Loucy (cell line): ENCODE results near the gene PHKA1.
A peak's percentile ranks its signal among the peaks of the same experiment; 100 is the strongest.

Experiments
- H2AFZ ChIP-seq: fragments of 200-600 bp; sonication (generic); 2 replicates; pipeline ENCODE4 v1.6.0; 2016; ENCODE audit warnings: antibody characterized with exemption, mild to moderate bottlenecking, low read length, moderate library complexity
- H3F3A ChIP-seq: fragments of 200-600 bp; 2 replicates; pipeline ENCODE4 v1.6.0; 2016; ENCODE audit warnings: antibody characterized with exemption, low read depth, mild to moderate bottlenecking
- H3K27me3 ChIP-seq: fragments of 200-600 bp; sonication (generic); 2 replicates; pipeline ENCODE4 v1.6.1; 2014; ENCODE audit warnings: low read length, mild to moderate bottlenecking; ENCODE audit not compliant: insufficient read depth, poor library complexity, severe bottlenecking
- H3K36me3 ChIP-seq: fragments of 200-600 bp; sonication (generic); 2 replicates; pipeline ENCODE4 v1.6.1; 2016; ENCODE audit warnings: low read length; ENCODE audit not compliant: insufficient read depth
- H3K4me1 ChIP-seq: fragments of 200-600 bp; sonication (generic); 2 replicates; pipeline ENCODE4 v1.5.1; 2014; ENCODE audit warnings: low read length, mild to moderate bottlenecking; ENCODE audit not compliant: insufficient read depth, poor library complexity, severe bottlenecking
- H3K4me2 ChIP-seq: fragments of 200-600 bp; sonication (generic); 2 replicates; pipeline ENCODE4 v1.6.0; 2014; ENCODE audit warnings: antibody characterized with exemption, low read length, low read depth, mild to moderate bottlenecking; ENCODE audit not compliant: poor library complexity, severe bottlenecking
- H3K4me3 ChIP-seq: fragments of 200-600 bp; sonication (generic); 2 replicates; pipeline ENCODE4 v1.5.1; 2014; ENCODE audit warnings: low read length, mild to moderate bottlenecking, mixed read lengths; ENCODE audit not compliant: poor library complexity, severe bottlenecking
- H3K79me2 ChIP-seq: fragments of 200-600 bp; sonication (generic); 2 replicates; pipeline ENCODE4 v1.6.1; 2014; ENCODE audit warnings: low read length; ENCODE audit not compliant: insufficient read depth
- H3K9ac ChIP-seq: fragments of 200-600 bp; sonication (generic); 2 replicates; pipeline ENCODE4 v1.6.0; 2014; ENCODE audit warnings: mild to moderate bottlenecking, low read depth, low read length, moderate library complexity; ENCODE audit not compliant: poor library complexity, severe bottlenecking
- H3K9me2 ChIP-seq: fragments of 200-600 bp; sonication (generic); replicated peaks from 2 replicates; pipeline ENCODE4 v1.6.1; 2016; ENCODE audit warnings: low read depth, low read length, mixed read lengths
- H3K9me3 ChIP-seq: fragments of 200-600 bp; sonication (generic); 2 replicates; pipeline ENCODE4 v1.6.1; 2014; ENCODE audit warnings: mild to moderate bottlenecking, antibody characterized with exemption, low read length, low read depth; ENCODE audit not compliant: insufficient read depth
- H4K20me1 ChIP-seq: fragments of 200-600 bp; sonication (generic); 2 replicates; pipeline ENCODE4 v1.6.0; 2014; ENCODE audit warnings: antibody characterized with exemption, low read length, mild to moderate bottlenecking; ENCODE audit not compliant: insufficient read depth, poor library complexity, severe bottlenecking
- CTCF ChIP-seq: fragments of 200-600 bp; sonication (generic); conservative IDR thresholded peaks from 2 replicates; pipeline ENCODE4 v1.5.1; 2014; ENCODE audit warnings: mild to moderate bottlenecking, antibody characterized with exemption, low read length
- EZH2phosphoT487 ChIP-seq: fragments of 200-600 bp; IDR thresholded peaks from 2 replicates; pipeline ENCODE4 v1.6.1; 2018; ENCODE audit warnings: antibody characterized with exemption, mild to moderate bottlenecking, moderate library complexity, borderline replicate concordance

PHKA1 gene

GRCh38 chrX:72714478-72714916 lies 391 bp upstream of the PHKA1 start:
- no peaks in the 10 kb centered on the region for H3K9me3 ChIP-seq
- H3F3A ChIP-seq = peaks cover 9% of the 10 kb centered on the region; the same call in 1 of the 2 replicates
- H3K9ac ChIP-seq = no peak overlapping the region
- H3K36me3 ChIP-seq = no peaks in the 10 kb centered on the region
- no peak overlapping the region for H3K4me2 ChIP-seq
- TF ChIP-seq EZH2phosphoT487 (no peak), CTCF (no peak)
- H4K20me1 ChIP-seq = no peaks in the 10 kb centered on the region
- no peaks in the 10 kb centered on the region for H3K79me2 ChIP-seq
- no peaks in the 10 kb centered on the region for H3K27me3 ChIP-seq
- no peak overlapping the region for H3K4me3 ChIP-seq
- H3K4me1 ChIP-seq = peaks cover 14% of the 10 kb centered on the region
- H2AFZ ChIP-seq = no peak overlapping the region
- H3K9me2 ChIP-seq = no peaks in the 10 kb centered on the region

DNA sequence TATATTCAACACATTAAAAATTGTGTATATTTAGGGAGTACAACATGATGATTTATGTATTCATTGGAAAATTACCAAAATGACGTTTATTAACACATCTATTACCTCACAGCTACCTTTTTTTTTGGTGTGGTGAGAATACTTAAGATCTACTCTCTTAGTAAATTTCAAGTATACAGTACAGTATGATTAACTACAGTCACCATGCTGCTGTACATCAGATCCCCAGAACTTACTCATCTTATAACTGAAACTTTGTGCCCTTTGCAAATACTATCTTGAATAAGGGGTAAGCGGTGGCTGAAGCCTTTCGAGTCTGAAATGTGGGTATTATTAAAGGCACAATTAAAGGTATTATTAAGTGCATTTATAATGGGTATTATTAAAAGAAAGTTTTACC lies 976 bp downstream of the PHKA1 start:
- H3K9me3 ChIP-seq = no peaks in the 10 kb centered on the region
- peaks cover 9% of the 10 kb centered on the region; the same call in 1 of the 2 replicates for H3F3A ChIP-seq
- no peaks in the 10 kb centered on the region for H4K20me1 ChIP-seq
- no peaks in the 10 kb centered on the region for H3K36me3 ChIP-seq
- peaks cover 14% of the 10 kb centered on the region for H3K4me1 ChIP-seq
- no peak overlapping the region for H2AFZ ChIP-seq
- peak overlapping the region; percentile 66 for H3K9ac ChIP-seq
- peak overlapping the region; percentile 95 for H3K4me2 ChIP-seq
- TF ChIP-seq EZH2phosphoT487 (no peak), CTCF (no peak)
- H3K9me2 ChIP-seq = no peaks in the 10 kb centered on the region
- H3K79me2 ChIP-seq = no peaks in the 10 kb centered on the region
- no peaks in the 10 kb centered on the region for H3K27me3 ChIP-seq
- H3K4me3 ChIP-seq = peak overlapping the region; percentile 63

DNA sequence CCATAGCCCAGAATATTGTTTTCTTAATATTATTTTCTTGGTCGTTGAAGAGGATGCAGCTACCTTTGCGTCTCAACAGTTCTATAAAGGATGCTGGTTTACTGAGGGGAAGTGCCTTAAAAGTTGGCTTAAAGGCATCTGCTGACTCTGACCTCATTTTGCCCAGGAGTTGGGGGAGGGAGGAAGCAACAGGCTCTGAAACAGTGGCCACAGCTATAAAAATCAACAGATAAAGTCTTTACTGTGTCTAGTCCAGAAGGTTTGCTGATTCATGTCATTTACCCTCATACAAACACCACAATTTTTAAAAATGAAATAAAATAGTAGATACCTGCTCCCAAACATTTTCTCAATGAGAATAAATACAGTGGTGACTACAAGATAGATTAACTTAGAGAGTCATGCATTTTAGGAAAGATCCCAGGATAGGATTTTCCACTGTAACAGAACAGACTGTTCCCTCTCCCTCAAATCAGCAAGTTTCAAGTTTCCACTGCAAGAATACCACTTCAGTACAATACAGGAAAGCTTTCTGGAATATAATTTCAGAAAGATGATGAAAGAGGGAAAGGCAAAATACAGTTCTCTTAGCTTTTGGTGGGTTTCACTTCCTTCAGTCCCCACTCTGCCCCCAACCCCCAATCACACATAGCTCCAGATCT lies 1.9 kb downstream of the PHKA1 start:
- Histone ChIP-seq H3K4me3 (peak overlapping the region; percentile 63), H3K4me2 (peak overlapping the region; percentile 95), H2AFZ (no peak overlapping the region), H3K36me3 (no peaks in the 10 kb centered on the region), H3K79me2 (no peaks in the 10 kb centered on the region), H3K27me3 (no peaks in the 10 kb centered on the region), H3F3A (peaks cover 9% of the 10 kb centered on the region; the same call in 1 of the 2 replicates), H3K4me1 (peaks cover 14% of the 10 kb centered on the region), H3K9me3 (no peaks in the 10 kb centered on the region), H3K9me2 (no peaks in the 10 kb centered on the region), H3K9ac (peak overlapping the region; percentile 66), H4K20me1 (no peaks in the 10 kb centered on the region)
- TF ChIP-seq EZH2phosphoT487 (no peak), CTCF (no peak)
